Measurements from ENCODE around the gene STK26.

GRCh38 chrX:132025041-132025440 is 1.9 kb downstream of the STK26 start:
- TF ChIP-seq CTCF (IDR thresholded peaks at IDR 0.05) (no peak), EP300 (IDR thresholded peaks at IDR 0.05) (no peak)

All from esophagus muscularis mucosa (tissue), 3 donors.